HG03159 (cell line): ENCODE measurements around the gene RAP1GAP.
"Not testable (repeated sequence)": the region's sequence is repeated elsewhere in the genome, so short reads cannot be mapped to it uniquely, and the experiment has no call there.

Experiments
- ATAC-seq: cut with Tn5 transposase; IDR thresholded peaks from one replicate; pipeline ENCODE4 v1.9.1; 2021; ENCODE audit warnings: mild to moderate bottlenecking, moderate library complexity; ENCODE audit not compliant: unreplicated experiment

RAP1GAP gene

GRCh38 chr1:21680381-21680780, 11.2 kb upstream of the RAP1GAP start:
- ATAC-seq, result no peak

GRCh38 chr1:21677168-21677567, 8.0 kb upstream of the RAP1GAP start:
- ATAC-seq, result no peak

GRCh38 chr1:21674957-21675356, 5.8 kb upstream of the RAP1GAP start:
- ATAC-seq, result no peak

DNA sequence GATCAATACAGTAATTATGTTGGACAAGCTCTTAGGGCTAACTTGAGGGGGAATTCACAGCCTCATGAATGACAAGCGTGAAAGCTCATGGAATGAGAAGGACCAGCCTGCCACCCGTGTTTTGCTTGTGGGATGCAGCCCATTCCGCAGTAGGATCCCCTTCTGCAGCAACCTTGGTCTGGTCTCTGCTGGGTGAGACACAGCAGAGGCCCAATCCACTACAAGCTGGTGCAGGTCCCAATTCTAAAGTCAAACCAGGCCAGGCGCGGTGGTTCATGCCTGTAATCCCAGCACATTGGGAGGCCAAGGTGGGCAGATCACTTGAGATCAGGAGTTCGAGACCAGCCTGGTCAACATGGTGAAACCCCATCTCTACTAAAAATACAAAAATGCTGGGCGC, 4.7 kb upstream of the RAP1GAP start:
- not testable (repeated sequence) for ATAC-seq

- no peak for ATAC-seq
Measured at GRCh38 chr1:21673277-21673780, 4.2 kb upstream of the RAP1GAP start.

DNA sequence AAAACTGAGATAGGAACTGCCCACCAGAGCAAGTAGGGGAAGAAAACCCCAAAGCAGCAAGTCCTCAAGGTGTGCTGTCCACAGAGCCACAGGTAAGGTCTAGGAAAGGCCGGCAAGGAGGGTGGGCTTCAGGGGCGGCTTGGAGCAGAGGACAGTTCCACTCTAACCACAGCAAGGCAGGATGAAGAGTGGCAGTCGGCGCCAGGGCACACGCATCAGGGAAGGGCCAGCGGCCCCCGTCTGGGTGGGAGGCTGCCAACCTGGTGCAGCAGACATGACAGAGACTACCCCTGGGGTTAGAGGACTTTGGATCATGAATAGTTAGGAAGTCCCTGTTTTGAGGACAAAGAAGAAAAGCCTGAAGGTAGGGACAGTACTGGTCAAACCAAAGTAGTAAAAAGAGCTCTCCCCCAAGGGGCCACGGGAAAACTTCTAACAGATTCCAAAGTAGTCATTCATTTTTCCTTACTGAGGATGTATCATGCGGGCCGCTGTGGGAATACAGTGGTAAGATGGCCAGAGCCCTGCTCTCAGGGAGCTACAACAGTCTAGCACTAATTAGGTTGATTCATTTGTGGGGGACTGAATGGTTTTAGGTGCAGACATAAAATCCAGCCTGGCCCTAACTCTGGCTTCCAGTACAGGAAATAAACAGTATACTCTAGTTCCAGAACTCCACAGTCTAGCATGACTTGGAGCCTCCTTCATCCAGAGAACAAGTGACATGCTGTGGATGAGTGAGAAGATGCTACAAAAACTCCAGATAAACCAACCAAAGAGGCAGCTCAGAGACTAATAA, 3.5 kb upstream of the RAP1GAP start:
- ATAC-seq, result no peak

- no peak for ATAC-seq
Measured at GRCh38 chr1:21671915-21672314, 2.8 kb upstream of the RAP1GAP start.

DNA sequence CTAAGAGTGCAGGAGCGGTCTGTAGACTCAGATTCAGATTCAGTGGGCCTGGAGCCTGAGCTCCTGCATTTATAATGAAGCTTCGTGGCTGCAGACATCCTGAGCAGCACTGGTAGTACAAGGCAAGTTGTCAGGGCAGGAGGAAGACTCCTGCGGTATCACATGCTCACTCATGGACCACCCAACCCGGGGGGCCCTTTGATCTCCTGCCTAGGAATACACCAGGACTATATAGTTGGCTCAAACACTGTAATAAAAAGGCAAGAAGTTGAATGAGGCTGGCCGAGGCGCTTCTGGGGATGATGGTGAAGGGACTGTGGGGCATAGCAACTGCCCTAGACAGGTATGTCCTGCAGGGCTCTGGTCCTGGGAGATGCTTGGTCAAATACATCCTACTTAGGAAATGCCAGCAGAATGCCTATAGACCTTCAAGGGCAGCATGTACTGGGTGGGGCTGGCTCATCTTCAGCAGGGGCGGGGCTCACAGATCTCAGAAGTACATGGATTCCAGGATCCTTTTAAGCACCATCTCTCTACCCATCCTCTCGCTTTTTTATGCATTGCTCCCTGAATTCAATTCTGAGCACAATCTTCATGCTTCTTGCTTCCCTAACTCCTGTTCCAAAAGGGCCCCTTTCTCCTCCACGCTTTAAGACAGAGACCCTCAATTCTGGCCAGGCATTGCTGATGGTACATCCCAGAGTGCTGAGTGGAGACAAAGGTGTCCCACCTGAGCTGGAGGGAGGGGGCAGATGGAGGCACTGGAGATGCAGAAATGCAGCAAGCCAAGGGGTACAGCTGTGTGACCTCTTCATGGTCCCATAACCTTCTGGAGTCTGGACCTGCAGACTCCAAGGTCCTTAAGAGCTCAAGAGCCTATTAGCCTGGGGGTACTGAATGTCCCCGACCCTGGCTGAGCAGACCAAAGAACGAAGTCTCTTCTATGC, 2.1 kb upstream of the RAP1GAP start:
- no peak for ATAC-seq

GRCh38 chr1:21670059-21670881, 1.1 kb upstream of the RAP1GAP start:
- ATAC-seq, result no peak

- no peak for ATAC-seq
Measured at GRCh38 chr1:21668951-21669257, 253 bp downstream of the RAP1GAP start.

DNA sequence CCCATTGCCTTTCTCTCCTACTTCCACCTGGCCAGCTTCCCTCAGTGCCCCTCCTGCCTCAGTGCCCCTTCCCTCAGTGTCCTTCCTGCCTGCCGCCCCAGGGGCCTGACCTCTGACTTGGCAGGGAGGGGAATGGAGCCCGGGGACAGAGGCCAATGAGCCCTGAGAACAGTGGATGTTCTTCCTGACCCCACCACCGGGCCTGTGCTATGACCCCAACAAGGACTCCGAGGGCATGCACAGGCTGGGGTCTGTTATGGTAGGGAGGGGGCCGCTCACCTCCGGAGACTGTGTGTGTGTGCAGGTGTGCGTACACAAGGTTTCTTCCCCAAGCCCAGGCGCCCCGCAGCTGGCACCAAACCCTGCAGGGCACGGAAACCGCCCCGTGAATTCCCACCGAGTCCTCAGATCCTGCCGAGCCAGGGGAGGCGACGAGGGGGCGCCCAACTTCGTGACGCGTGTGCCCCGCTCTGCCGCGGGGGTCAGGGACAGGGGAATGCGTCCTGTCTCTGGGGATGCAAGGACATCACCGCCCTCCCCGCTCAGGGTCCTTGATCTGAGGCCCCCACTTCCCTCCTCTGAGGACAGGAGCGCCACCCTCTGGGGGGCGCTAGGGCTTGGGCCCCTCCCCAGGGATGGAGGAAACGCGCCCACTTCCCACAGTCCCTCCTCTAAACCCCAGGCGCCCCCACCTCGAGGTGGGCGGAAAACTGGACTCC, 766 bp downstream of the RAP1GAP start:
- no peak for ATAC-seq

- no peak for ATAC-seq
Measured at GRCh38 chr1:21667348-21668231, 1.6 kb downstream of the RAP1GAP start.

DNA sequence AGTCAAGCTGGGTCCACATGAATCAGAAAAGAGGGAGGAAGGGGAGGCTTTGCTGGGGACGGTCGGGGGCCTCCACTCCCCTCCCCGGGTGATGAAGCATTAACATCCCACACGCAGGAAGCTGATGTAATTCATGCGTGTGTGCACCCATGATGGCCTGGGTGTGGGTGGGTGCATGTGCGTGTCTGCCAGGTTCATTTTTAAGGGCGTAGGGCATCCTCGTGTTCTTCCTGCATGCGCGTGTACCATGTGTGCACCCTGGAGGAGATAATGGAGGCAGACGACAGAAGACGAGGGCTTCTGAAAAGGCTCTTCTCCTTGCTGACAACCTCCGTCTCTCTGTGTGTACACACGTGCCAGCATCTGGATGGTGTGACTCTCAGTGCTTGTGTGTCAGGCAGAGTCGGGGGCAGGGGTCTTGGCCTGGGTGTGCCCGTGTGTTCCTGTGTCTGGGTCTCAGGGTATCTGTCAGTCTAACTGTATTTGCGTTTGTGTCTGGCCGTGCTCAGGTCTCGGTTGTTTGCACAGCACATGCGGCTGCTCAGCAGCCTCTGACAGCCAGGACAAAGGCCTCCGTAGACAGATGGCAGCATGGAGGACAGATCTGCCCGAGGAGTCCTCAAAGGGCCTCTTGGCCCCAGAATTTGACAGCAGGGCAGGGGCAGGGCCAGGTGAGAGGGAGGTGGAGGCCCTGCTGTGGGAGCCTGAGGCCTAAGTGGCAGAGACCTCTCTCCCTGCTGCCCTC, 2.4 kb downstream of the RAP1GAP start:
- no peak for ATAC-seq

DNA sequence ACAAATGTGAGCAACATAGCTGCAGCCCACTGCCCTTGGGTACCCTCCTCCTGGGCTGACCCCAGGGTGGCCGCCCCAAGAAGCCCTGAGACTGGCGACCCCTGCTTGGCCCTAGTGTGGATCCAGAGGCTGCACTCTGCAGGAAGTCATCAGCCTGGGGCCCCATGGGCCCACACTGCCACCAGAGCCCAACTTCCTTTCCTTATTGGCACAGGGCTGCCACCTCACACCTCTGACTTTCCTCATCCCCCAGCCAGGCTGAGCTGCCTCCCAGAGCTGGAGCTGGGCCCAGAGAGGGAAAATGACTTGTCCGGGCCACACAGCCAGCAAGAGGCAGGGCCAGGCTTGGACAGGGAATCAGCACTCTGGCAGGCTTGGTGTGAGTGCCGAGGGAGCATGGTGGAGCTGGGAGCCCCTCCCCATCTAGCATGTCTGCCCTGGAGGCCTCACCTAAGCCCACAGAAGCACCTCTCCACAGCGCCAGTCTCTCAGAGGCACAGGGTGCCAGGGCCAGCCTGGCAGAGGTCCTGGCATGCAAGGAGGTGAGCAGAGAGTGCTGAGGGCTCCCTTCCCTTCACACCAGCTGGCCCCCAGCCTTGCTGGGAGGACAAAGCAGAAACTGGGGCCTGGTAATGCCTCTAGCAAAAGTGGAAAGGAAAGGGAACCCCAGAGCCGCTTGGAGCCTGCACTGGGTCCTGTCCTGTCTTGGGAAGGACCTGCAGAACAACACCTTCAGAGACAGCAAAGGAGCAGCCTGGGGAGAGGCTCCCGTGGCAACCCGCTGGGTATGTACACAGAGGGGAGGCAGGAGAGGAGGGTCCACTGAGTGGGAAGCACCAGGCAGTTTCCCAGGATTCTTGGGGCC, 3.2 kb downstream of the RAP1GAP start:
- ATAC-seq, result no peak

DNA sequence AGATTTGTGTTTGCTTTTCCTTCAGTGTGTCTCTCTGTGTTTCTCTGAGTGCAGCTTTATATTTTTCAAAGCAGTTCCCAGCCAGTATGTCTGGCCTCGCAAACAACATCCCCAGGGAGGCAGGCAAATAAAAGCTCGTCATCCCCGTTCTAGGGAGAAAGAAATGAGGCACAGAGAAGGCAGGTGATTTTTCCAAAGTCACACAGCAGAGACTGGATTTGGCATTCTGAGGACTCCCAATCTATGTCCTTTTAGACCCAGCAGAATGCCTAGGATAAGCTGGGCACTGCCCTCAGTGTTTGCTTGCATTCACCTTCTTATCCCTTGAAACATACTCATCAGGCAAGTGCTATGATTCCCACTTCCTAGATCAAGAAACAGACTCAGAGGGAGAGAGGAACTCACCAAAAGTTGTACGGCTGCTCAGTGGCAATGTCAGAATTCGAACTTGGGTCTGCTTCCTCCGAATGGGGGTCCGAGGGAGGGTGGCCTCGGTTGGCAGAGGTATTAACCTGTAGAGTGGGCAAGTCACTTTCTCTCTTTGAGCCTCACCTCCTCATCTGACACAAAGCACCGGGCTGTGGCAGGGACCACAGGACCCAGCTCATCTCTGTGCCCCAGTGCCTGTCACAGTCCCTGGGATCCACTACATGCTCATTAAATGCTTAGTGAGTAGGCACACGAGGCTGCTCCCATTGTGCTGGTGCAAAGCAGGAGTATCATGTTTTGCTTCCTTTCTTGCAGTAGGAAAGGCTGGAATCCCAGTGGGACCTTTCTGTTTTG, 4.2 kb downstream of the RAP1GAP start:
- no peak for ATAC-seq

- no peak for ATAC-seq
Measured at GRCh38 chr1:21663951-21664805, 5.0 kb downstream of the RAP1GAP start.
